HL-60/S4 treated with phorbol 12-myristate 13-acetate at 8.2 ng/mL for 4 days and 3 days (cell line): ENCODE measurements around the gene FGF18.
"Not testable (repeated sequence)": the region's sequence is repeated elsewhere in the genome, so short reads cannot be mapped to it uniquely, and the experiment has no call there.

Source experiments
- in situ Hi-C: fragments of 300-500 bp; cut with MboI; formaldehyde crosslinking; loops from 2 replicates; pipeline ENCODE4 v1.15.0; 2022; ENCODE audit warnings: low sequenced_read_pairs

The FGF18 gene

GRCh38 chr5:171418982-171419687 is at the start of gene FGF18:
Gene FGF18, plus strand, starts transcription at chr5:171419647. Its CDS starts 553 bp downstream, at chr5:171420200.
- in situ Hi-C loops, result loop anchor here (25.0 kb wide), 2 partner anchors 493 to 618 kb away; no protein-coding TSS in a partner anchor

- in situ Hi-C loops, result no loop called here
Measured at GRCh38 chr5:171369898-171370297, 49.5 kb upstream of the FGF18 start.

GRCh38 chr5:171370881-171371280 is 48.6 kb upstream of the FGF18 start:
- in situ Hi-C loops, result not testable (repeated sequence)

GRCh38 chr5:171371326-171371725 is 48.1 kb upstream of the FGF18 start:
- in situ Hi-C loops, result no loop called here

GRCh38 chr5:171379961-171380360 is 39.5 kb upstream of the FGF18 start:
- in situ Hi-C loops, result no loop called here

GRCh38 chr5:171384416-171384815 is 35.0 kb upstream of the FGF18 start:
- in situ Hi-C loops, result not testable (repeated sequence)

- in situ Hi-C loops, result not testable (repeated sequence)
Measured at GRCh38 chr5:171384999-171385398, 34.4 kb upstream of the FGF18 start.

- in situ Hi-C loops, result no loop called here
Measured at GRCh38 chr5:171386006-171386671, 33.3 kb upstream of the FGF18 start.

GRCh38 chr5:171386861-171387344 is 32.5 kb upstream of the FGF18 start:
- in situ Hi-C loops, result no loop called here

GRCh38 chr5:171387345-171387969 is 32.0 kb upstream of the FGF18 start, which contains the start of gene NPM1:
Gene NPM1, plus strand, starts transcription at chr5:171387849. Its CDS starts 100 bp downstream, at chr5:171387949.
- in situ Hi-C loops, result no loop called here

- in situ Hi-C loops, result no loop called here
Measured at GRCh38 chr5:171387970-171388815, 31.3 kb upstream of the FGF18 start.

- in situ Hi-C loops, result no loop called here
Measured at GRCh38 chr5:171388816-171389168, 30.7 kb upstream of the FGF18 start.

GRCh38 chr5:171390883-171391677 is 28.4 kb upstream of the FGF18 start:
- in situ Hi-C loops, result no loop called here

GRCh38 chr5:171391996-171392577 is 27.4 kb upstream of the FGF18 start:
- in situ Hi-C loops, result no loop called here

GRCh38 chr5:171392585-171393159 is 26.8 kb upstream of the FGF18 start:
- in situ Hi-C loops, result no loop called here

- in situ Hi-C loops, result no loop called here
Measured at GRCh38 chr5:171395042-171395441, 24.4 kb upstream of the FGF18 start.

- in situ Hi-C loops, result not testable (repeated sequence)
Measured at GRCh38 chr5:171396583-171396982, 22.9 kb upstream of the FGF18 start.

- in situ Hi-C loops, result no loop called here
Measured at GRCh38 chr5:171397190-171397589, 22.3 kb upstream of the FGF18 start.

- in situ Hi-C loops, result no loop called here
Measured at GRCh38 chr5:171397599-171397998, 21.8 kb upstream of the FGF18 start.
